T-helper 22 cell (primary cell): ENCODE measurements around the gene C9orf152.
"Not testable (repeated sequence)": the region's sequence is repeated elsewhere in the genome, so short reads cannot be mapped to it uniquely, and the experiment has no call there.

Source experiments
- DNase-seq: peaks from one replicate; pipeline ENCODE4 v3.0.0-alpha.2; 2020; ENCODE audit warnings: low read depth

The C9orf152 gene

GRCh38 chr9:110214586-110215355 lies 6.8 kb upstream of the C9orf152 start:
- no peak for DNase-seq

- DNase-seq, result no peak
These were observed 6.1 kb upstream of the C9orf152 start for GRCh38 chr9:110214090-110214489.

GRCh38 chr9:110213413-110214044 lies 5.6 kb upstream of the C9orf152 start:
- no peak for DNase-seq

- no peak for DNase-seq
These were observed 803 bp downstream of the C9orf152 start for GRCh38 chr9:110207071-110207641.

- no peak for DNase-seq
These were observed 1.6 kb downstream of the C9orf152 start for GRCh38 chr9:110206389-110206788.

GRCh38 chr9:110205612-110206011 lies 2.3 kb downstream of the C9orf152 start:
- DNase-seq, result not testable (repeated sequence)

- DNase-seq, result no peak
These were observed 5.7 kb downstream of the C9orf152 start for GRCh38 chr9:110202232-110202631.

- DNase-seq, result no peak
These were observed 8.3 kb downstream of the C9orf152 start for GRCh38 chr9:110199643-110200042.

- no peak for DNase-seq
These were observed 9.6 kb downstream of the C9orf152 start for GRCh38 chr9:110198357-110198756.

- no peak for DNase-seq
These were observed 10.4 kb downstream of the C9orf152 start for GRCh38 chr9:110197330-110198187.

- not testable (repeated sequence) for DNase-seq
These were observed 11.9 kb downstream of the C9orf152 start for GRCh38 chr9:110196084-110196499.

GRCh38 chr9:110192531-110193261 lies 15.3 kb downstream of the C9orf152 start:
- no peak for DNase-seq

- DNase-seq, result no peak
These were observed 16.3 kb downstream of the C9orf152 start for GRCh38 chr9:110191615-110192014.

GRCh38 chr9:110189559-110190320 lies 18.2 kb downstream of the C9orf152 start:
- no peak for DNase-seq

GRCh38 chr9:110188991-110189390 lies 19.0 kb downstream of the C9orf152 start:
- no peak for DNase-seq

GRCh38 chr9:110188101-110188500 lies 19.9 kb downstream of the C9orf152 start:
- DNase-seq, result no peak

GRCh38 chr9:110187126-110187525 lies 20.8 kb downstream of the C9orf152 start:
- DNase-seq, result no peak

GRCh38 chr9:110186254-110186653 lies 21.7 kb downstream of the C9orf152 start:
- no peak for DNase-seq

GRCh38 chr9:110185806-110186205 lies 22.2 kb downstream of the C9orf152 start:
- no peak for DNase-seq

- DNase-seq, result no peak
These were observed 24.5 kb downstream of the C9orf152 start for GRCh38 chr9:110183208-110184145.
